Esophagus muscularis mucosa (tissue), 4 donors: ENCODE results near the gene GNLY. TPM values are rescaled to one million over a fixed set of nuclear protein-coding genes. Genes with fewer than 3 reads are reported as not detected.

ENCODE experiments used
- DNase-seq: peaks from one replicate; pipeline ENCODE4 v3.0.0-alpha.2; 2017; ENCODE audit errors: extremely low spot score
- H3K27ac ChIP-seq, 4 donors: fragments of 200-600 bp; sonication (generic); replicated peaks in 1 of 4; 1 replicate in 3 of 4; 2 replicates in 1 of 4; pipeline ENCODE4 v1.5.1; 2016 to 2019; ENCODE audit warnings: mild to moderate bottlenecking in 1 of 4
- H3K27me3 ChIP-seq, 4 donors: fragments of 200-600 bp; sonication (generic); one replicate each; pipeline versions ENCODE4 v1.5.1 to v1.6.0; 2016 to 2019
- H3K36me3 ChIP-seq, 4 donors: fragments of 200-600 bp; sonication (generic); one replicate each; pipeline ENCODE4 v1.5.1; 2016 to 2019
- H3K4me1 ChIP-seq, 4 donors: fragments of 200-600 bp; sonication (generic); one replicate each; pipeline ENCODE4 v1.5.1; 2016 to 2019
- H3K4me3 ChIP-seq, 4 donors: fragments of 200-600 bp; sonication (generic); 1 replicate in 2 of 4; 2 replicates in 2 of 4; pipeline ENCODE4 v1.5.1; 2016 to 2019; ENCODE audit warnings: mild to moderate bottlenecking in 4 of 4, moderate library complexity in 1 of 4
- H3K9me3 ChIP-seq, 4 donors: fragments of 200-600 bp; sonication (generic); 1 replicate in 3 of 4; 2 replicates in 1 of 4; pipeline ENCODE4 v1.5.1; 2016 to 2019
- CTCF ChIP-seq, 3 experiments: fragments of 200-600 bp in 2 of 3; fragments of 450-650 bp in 1 of 3; sonication (generic) in 2 of 3; IDR thresholded peaks; one replicate each; pipeline ENCODE4 v1.5.1; 2017 to 2019; ENCODE audit warnings: antibody characterized with exemption in 3 of 3, mild to moderate bottlenecking in 2 of 3, moderate library complexity in 1 of 3
- EP300 ChIP-seq: sonication (generic); formaldehyde crosslinking; IDR thresholded peaks from one replicate; pipeline ENCODE4 v1.6.1; 2017; ENCODE audit warnings: antibody characterized with exemption
- POLR2A ChIP-seq: fragments of 450-650 bp; IDR thresholded peaks from one replicate; pipeline ENCODE4 v1.6.1; 2017; ENCODE audit warnings: antibody characterized with exemption, moderate library complexity, mild to moderate bottlenecking, low read depth
- POLR2AphosphoS5 ChIP-seq, 2 donors: sonication (generic); formaldehyde crosslinking; IDR thresholded peaks; one replicate each; pipeline ENCODE4 v1.6.1; 2017; ENCODE audit warnings: antibody characterized with exemption in 2 of 2
- WGBS: methylation state at CpG from one replicate; pipeline ENCODE4 v1.1.5; 2018; 5-methylcytosine and 5-hydroxymethylcytosine counted together
- intact Hi-C: fragments of 100-400 bp; cut with DNase I; formaldehyde crosslinking; loops from one replicate; pipeline ENCODE4 v1.15.1; 2023
- total RNA-seq, 4 donors: library from RNA; depleted of rRNA; stranded (reverse); fragments of >200 nt; gene quantifications; one replicate each; pipeline versions ENCODE4 v1.1.0 to v1.2.1, GENCODE V29; 2016

The GNLY gene
- total RNA-seq, 4 donors from 2014 or later: 0.84 to 3.5 (median 2.0) TPM

- Histone ChIP-seq H3K9me3 (no peaks in the 10 kb centered on the region), H3K36me3 (no peaks in the 10 kb centered on the region), H3K4me3 (no peak overlapping the region), H3K27ac (no peak overlapping the region), H3K27me3 (peaks cover 0 to 8% (median 0%) of the 10 kb centered on the region in 4 donors), H3K4me1 (no peaks in the 10 kb centered on the region)
- WGBS: 75% methylated on average over 11 of the region's 11 CpGs
- no peak for DNase-seq
- TF ChIP-seq CTCF (IDR thresholded peaks at IDR 0.05) (no peak), POLR2A (no peak), POLR2AphosphoS5 (IDR thresholded peaks at IDR 0.05) (no peak), EP300 (no peak)
- intact Hi-C loops: no loop called here
Measured at GRCh38 chr2:85698184-85698879, 4.2 kb downstream of the GNLY start.

- H3K4me3 ChIP-seq: no peak overlapping the region
- DNase-seq: no peak
- H3K9me3 ChIP-seq: no peaks in the 10 kb centered on the region
- H3K4me1 ChIP-seq: no peaks in the 10 kb centered on the region
- no peaks in the 10 kb centered on the region for H3K36me3 ChIP-seq
- WGBS: 83% methylated on average over 7 of the region's 8 CpGs
- intact Hi-C loops: no loop called here
- no peak overlapping the region for H3K27ac ChIP-seq
- peaks cover 0 to 8% (median 0%) of the 10 kb centered on the region in 4 donors for H3K27me3 ChIP-seq
- TF ChIP-seq POLR2AphosphoS5 (IDR thresholded peaks at IDR 0.05): no peak
- TF ChIP-seq POLR2A: no peak
- TF ChIP-seq CTCF (IDR thresholded peaks at IDR 0.05): no peak
- no peak for TF ChIP-seq EP300
Measured at GRCh38 chr2:85698880-85699254, 4.7 kb downstream of the GNLY start.

- peaks cover 0 to 8% (median 0%) of the 10 kb centered on the region in 4 donors for H3K27me3 ChIP-seq
- WGBS: 96% methylated on average over 1 of the region's 1 CpG
- TF ChIP-seq CTCF (IDR thresholded peaks at IDR 0.05): no peak
- no peak for TF ChIP-seq EP300
- TF ChIP-seq POLR2A: no peak
- no peak for TF ChIP-seq POLR2AphosphoS5 (IDR thresholded peaks at IDR 0.05)
- peaks cover 0 to under 1% (median 0%) of the 10 kb centered on the region in 4 donors for H3K4me1 ChIP-seq
- no peaks in the 10 kb centered on the region for H3K9me3 ChIP-seq
- no peak overlapping the region for H3K27ac ChIP-seq
- DNase-seq: no peak
- intact Hi-C loops: no loop called here
- H3K4me3 ChIP-seq: no peak overlapping the region
- no peaks in the 10 kb centered on the region for H3K36me3 ChIP-seq
Measured at GRCh38 chr2:85699325-85699724, 5.2 kb downstream of the GNLY start.

- intact Hi-C loops: no loop called here
- Histone ChIP-seq H3K27me3 (peaks cover 0 to 4% (median 0%) of the 10 kb centered on the region in 4 donors), H3K4me3 (no peak overlapping the region), H3K4me1 (peaks cover 20 to 27% (median 21%) of the 10 kb centered on the region in 4 donors), H3K36me3 (no peaks in the 10 kb centered on the region), H3K27ac (no peak overlapping the region), H3K9me3 (no peaks in the 10 kb centered on the region)
- DNase-seq: no peak
- no peak for TF ChIP-seq POLR2AphosphoS5 (IDR thresholded peaks at IDR 0.05)
- TF ChIP-seq POLR2A: no peak
- TF ChIP-seq CTCF (IDR thresholded peaks at IDR 0.05): no peak
- no peak for TF ChIP-seq EP300
Measured at GRCh38 chr2:85702172-85702571, 8.0 kb downstream of the GNLY start.

GRCh38 chr2:85702800-85703199 is 8.6 kb downstream of the GNLY start:
- no peak for DNase-seq
- intact Hi-C loops: no loop called here
- Histone ChIP-seq H3K36me3 (no peaks in the 10 kb centered on the region), H3K27ac (no peak overlapping the region), H3K9me3 (no peaks in the 10 kb centered on the region), H3K4me3 (no peak overlapping the region), H3K4me1 (peaks cover 24 to 33% (median 27%) of the 10 kb centered on the region in 4 donors), H3K27me3 (no peaks in the 10 kb centered on the region)
- no peak for TF ChIP-seq POLR2AphosphoS5 (IDR thresholded peaks at IDR 0.05)
- no peak for TF ChIP-seq CTCF (IDR thresholded peaks at IDR 0.05)
- no peak for TF ChIP-seq POLR2A
- TF ChIP-seq EP300: no peak
- WGBS: 76% methylated on average over 4 of the region's 4 CpGs
